Ovary (tissue), 9 donors: Measurements from ENCODE around the gene FBXL19. TPM values are rescaled to one million over a fixed set of nuclear protein-coding genes. Genes with fewer than 3 reads are reported as not detected.

Experiments used
- DNase-seq, 5 donors: peaks; one replicate each; pipeline ENCODE4 v3.0.0-alpha.2; 2019 to 2020
- H3K27ac ChIP-seq, 2 donors: fragments of 200-600 bp; one replicate each; pipeline versions ENCODE4 v1.5.1 to v1.8.0; 2019 to 2022
- H3K27me3 ChIP-seq: fragments of 200-600 bp; one replicate; pipeline ENCODE4 v1.8.0; 2022
- H3K36me3 ChIP-seq: fragments of 200-600 bp; sonication (generic); one replicate; pipeline ENCODE4 v1.5.1; 2019
- H3K4me1 ChIP-seq: one replicate; pipeline ENCODE4 v1.8.1; 2013; ENCODE audit warnings: mild to moderate bottlenecking, moderate library complexity; ENCODE audit not compliant: insufficient read depth
- H3K4me3 ChIP-seq: fragments of 200-600 bp; sonication (generic); one replicate; pipeline ENCODE4 v1.5.1; 2017
- H3K9me3 ChIP-seq, 2 donors: fragments of 200-600 bp in 1 of 2; sonication (generic) in 1 of 2; one replicate each; pipeline versions ENCODE4 v1.5.1 to v1.8.1; 2013 to 2019; ENCODE audit warnings: mild to moderate bottlenecking in 1 of 2, moderate library complexity in 1 of 2
- CTCF ChIP-seq, 3 donors: fragments of 450-650 bp in 2 of 3; fragments of 200-600 bp in 1 of 3; IDR thresholded peaks; one replicate each; pipeline versions ENCODE4 v1.5.1 to v1.8.0; 2016 to 2022; ENCODE audit warnings: antibody characterized with exemption in 3 of 3, mild to moderate bottlenecking in 1 of 3
- EP300 ChIP-seq: sonication (generic); formaldehyde crosslinking; IDR thresholded peaks from one replicate; pipeline ENCODE4 v1.6.1; 2017; ENCODE audit warnings: antibody characterized with exemption
- POLR2A ChIP-seq: fragments of 450-650 bp; IDR thresholded peaks from one replicate; pipeline ENCODE4 v1.6.1; 2017; ENCODE audit warnings: antibody characterized with exemption, mild to moderate bottlenecking, moderate library complexity
- WGBS, 3 donors: extraction: QIAGEN DNeasy Blood & Tissue Kit in 1 of 3; methylation state at CpG; one replicate each; pipeline versions ENCODE4 v1.1.5 to v1.1.7; 2013 to 2017; 5-methylcytosine and 5-hydroxymethylcytosine counted together
- intact Hi-C, 4 donors: fragments of 100-400 bp; cut with DNase I; formaldehyde crosslinking; loops; one replicate each; pipeline versions ENCODE4 v1.11.0 to v1.15.1; 2022 to 2023
- polyA plus RNA-seq, 2 donors: library from polyadenylated mRNA; stranded (reverse); fragments of 200-250 nt in 1 of 2; fragments of 350-450 nt in 1 of 2; fragmentation: Illumina TruSeq in 1 of 2; extraction: RNeasy Lipid Tissue Mini Kit (QIAGEN cat#74804) in 1 of 2; gene quantifications; one replicate each; pipeline ENCODE4 v1.2.3, GENCODE V29; 2013 to 2014
- total RNA-seq, 7 donors: library from RNA; depleted of rRNA in 2 of 7; stranded (reverse); fragments of >200 nt in 2 of 7; fragmentation: NEBNext Ultra II Directional in 3 of 7; extraction: Animal tissue kit (Norgen Biotek cat#: 25700) in 3 of 7; gene quantifications; one replicate each; pipeline versions ENCODE4 v1.1.0 to v1.2.4, GENCODE V29; 2016 to 2023
- donor health status: DM: no; HTN: no; CAD: no; lungs with moderate emphysema.
- donor health status: DM: no; HTN: no; CAD: no.
- donor health status: Bipolar disorder and iron deficiency.
- donor health status: DM: yes; HTN: yes; CAD: no.
- donor health status: DM: no; HTN: no; CAD: no.
- donor health status: DM: yes; HTN: yes; CAD: no.

The FBXL19 gene
- total and polyA plus RNA-seq, 9 donors = 1.6 to 24.3 (median 14.4) TPM

GRCh38 chr16:30896261-30896888, 27.0 kb upstream of the FBXL19 start, which contains the start of gene CTF1:
Gene CTF1, plus strand, starts transcription at chr16:30896614. Its CDS starts 30 bp downstream, at chr16:30896644.
- no peaks in the 10 kb centered on the region for H3K36me3 ChIP-seq
- TF ChIP-seq CTCF (IDR thresholded peaks at IDR 0.05) = no peak
- peak; percentile 32 for TF ChIP-seq EP300
- TF ChIP-seq POLR2A = peak; percentile 72
- peaks cover 15% of the 10 kb centered on the region for H3K4me1 ChIP-seq
- intact Hi-C loops = no loop called here
- no peaks in the 10 kb centered on the region for H3K9me3 ChIP-seq
- H3K27me3 ChIP-seq = no peaks in the 10 kb centered on the region
- DNase-seq = peak; percentile 90 to 92 (median 91)
- peak within 1 kb of the TSS; percentile 97 for H3K27ac ChIP-seq
- peak within 1 kb of the TSS; percentile 60 for H3K4me3 ChIP-seq
- 1 to 5% (median 3%) methylated on average over 28 to 31 of the region's 31 CpGs for WGBS, 3 donors

DNA sequence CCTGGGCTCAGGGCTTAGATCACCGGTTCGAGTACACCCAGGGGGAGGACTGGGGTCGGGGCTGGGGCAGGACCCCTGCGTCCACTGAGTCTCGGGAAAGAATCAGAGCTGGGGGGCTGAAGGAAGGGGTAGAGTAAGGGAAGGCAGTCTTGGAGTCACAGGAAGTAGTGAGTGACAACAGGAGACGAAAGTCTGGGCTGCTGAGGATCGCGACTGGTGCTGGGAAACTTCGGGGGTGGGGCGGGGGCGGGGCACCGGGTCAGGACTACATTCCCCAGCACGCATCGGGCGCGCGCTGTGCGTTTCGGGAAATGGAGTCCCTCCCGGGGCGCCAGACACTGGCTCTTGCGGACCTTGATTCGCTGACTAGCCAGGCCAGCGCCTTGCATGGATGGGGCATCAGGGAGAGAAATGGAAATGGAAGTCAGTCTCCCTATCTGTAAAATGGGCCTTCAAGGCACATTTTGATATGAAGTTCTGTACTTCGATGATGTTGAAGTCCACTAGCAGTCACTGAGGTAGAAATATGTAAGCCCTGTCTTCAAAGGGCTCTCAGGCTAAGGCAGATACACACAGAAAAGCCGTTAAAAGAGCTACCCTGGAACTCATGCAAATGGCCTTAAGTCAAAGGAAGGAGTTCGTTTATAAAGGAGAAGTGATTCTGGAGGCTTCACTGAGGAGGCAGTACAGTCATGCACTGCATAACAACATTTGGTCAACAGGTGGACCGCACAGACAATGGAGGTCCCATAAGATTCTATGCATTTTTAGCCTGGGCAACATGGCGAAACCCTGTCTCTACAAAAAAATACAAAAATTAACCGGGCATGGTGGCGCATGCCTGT, 26.3 kb upstream of the FBXL19 start:
- 15 to 16% (median 16%) methylated on average over 31 of the region's 31 CpGs for WGBS, 3 donors
- peak overlapping the region; percentile 97 for H3K27ac ChIP-seq
- H3K27me3 ChIP-seq = no peaks in the 10 kb centered on the region
- DNase-seq = peak; percentile 88 to 92 (median 89)
- intact Hi-C loops = no loop called here
- H3K4me3 ChIP-seq = peak overlapping the region; percentile 60
- TF ChIP-seq CTCF (IDR thresholded peaks at IDR 0.05) (no peak), POLR2A (no peak), EP300 (no peak)
- H3K4me1 ChIP-seq = peaks cover 17% of the 10 kb centered on the region
- H3K9me3 ChIP-seq = no peaks in the 10 kb centered on the region
- no peaks in the 10 kb centered on the region for H3K36me3 ChIP-seq

DNA sequence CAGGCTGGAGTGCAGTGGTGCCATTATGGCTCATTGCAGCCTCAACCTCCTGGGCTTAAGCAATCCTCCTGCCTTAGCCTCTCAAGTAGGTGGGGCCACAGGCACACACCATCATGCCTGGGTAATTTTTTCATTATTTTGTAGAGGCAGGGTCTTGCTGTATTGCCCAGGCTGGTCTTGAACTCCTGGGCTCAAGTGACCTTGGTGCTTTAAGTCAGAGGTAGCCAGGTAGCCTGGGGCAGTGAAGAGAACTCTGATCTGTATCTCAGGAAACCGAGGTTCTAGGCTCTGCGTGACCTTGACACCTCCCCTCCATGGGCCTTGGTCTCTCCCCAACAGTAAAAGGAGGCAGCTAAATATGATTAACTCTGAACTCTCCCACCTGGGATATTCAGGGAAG, 23.6 kb upstream of the FBXL19 start:
- intact Hi-C loops = loop anchor here in 1 of 4 donors (5.0 kb wide), 1 partner anchor 52 kb away; no protein-coding TSS in a partner anchor
- no peak for DNase-seq
- peaks cover 7% of the 10 kb centered on the region for H3K4me1 ChIP-seq

More for the DNA sequence above, 23.6 kb upstream of the FBXL19 start:
- Histone ChIP-seq H3K36me3 (no peaks in the 10 kb centered on the region), H3K27me3 (no peaks in the 10 kb centered on the region), H3K9me3 (no peaks in the 10 kb centered on the region), H3K4me3 (no peak overlapping the region), H3K27ac (no peak overlapping the region)
- WGBS, 3 donors = 55 to 68% (median 57%) methylated on average over 2 of the region's 2 CpGs
- TF ChIP-seq CTCF (IDR thresholded peaks at IDR 0.05) = no peak
- TF ChIP-seq POLR2A = no peak
- no peak for TF ChIP-seq EP300
